HG03139 (cell line): ENCODE data around the gene VIPAS39.

Source experiments
- ATAC-seq: cut with Tn5 transposase; IDR thresholded peaks from one replicate; pipeline ENCODE4 v1.9.1; 2021; ENCODE audit not compliant: unreplicated experiment

Gene VIPAS39

GRCh38 chr14:77457522-77458248 is at the start of gene VIPAS39, which contains the start of gene AHSA1:
Gene VIPAS39, minus strand, starts transcription at chr14:77457601. Its CDS starts 3,499 bp downstream, at chr14:77454102.
Gene AHSA1, plus strand, starts transcription at chr14:77458093. Its CDS starts 97 bp downstream, at chr14:77458190.
- ATAC-seq: peak; percentile 88

GRCh38 chr14:77505031-77505430 is 47.6 kb upstream of the VIPAS39 start:
- no peak for ATAC-seq

GRCh38 chr14:77503138-77503537 is 45.7 kb upstream of the VIPAS39 start:
- ATAC-seq: no peak

GRCh38 chr14:77502109-77502782 is 44.8 kb upstream of the VIPAS39 start:
- no peak for ATAC-seq

- ATAC-seq: peak; percentile 26
Observed at GRCh38 chr14:77498984-77499527, 41.7 kb upstream of the VIPAS39 start.

- peak; percentile 63 for ATAC-seq
Observed at GRCh38 chr14:77498120-77498979, 40.9 kb upstream of the VIPAS39 start, which contains the start of gene ISM2. Gene ISM2, minus strand, starts transcription at chr14:77498816. Its CDS starts 23 bp downstream, at chr14:77498793.

GRCh38 chr14:77495334-77495733 is 37.9 kb upstream of the VIPAS39 start:
- ATAC-seq: no peak

- ATAC-seq: no peak
Observed at GRCh38 chr14:77491056-77491455, 33.7 kb upstream of the VIPAS39 start.

- ATAC-seq: no peak
Observed at GRCh38 chr14:77490347-77490986, 33.1 kb upstream of the VIPAS39 start.

GRCh38 chr14:77489041-77489440 is 31.6 kb upstream of the VIPAS39 start:
- ATAC-seq: no peak

- ATAC-seq: no peak
Observed at GRCh38 chr14:77488558-77488957, 31.2 kb upstream of the VIPAS39 start.

GRCh38 chr14:77485901-77486678 is 28.7 kb upstream of the VIPAS39 start:
- ATAC-seq: no peak

GRCh38 chr14:77485256-77485655 is 27.9 kb upstream of the VIPAS39 start:
- ATAC-seq: no peak

GRCh38 chr14:77482422-77482821 is 25.0 kb upstream of the VIPAS39 start:
- no peak for ATAC-seq

GRCh38 chr14:77478796-77479195 is 21.4 kb upstream of the VIPAS39 start:
- ATAC-seq: peak; percentile 79

GRCh38 chr14:77478029-77478428 is 20.6 kb upstream of the VIPAS39 start:
- ATAC-seq: no peak

GRCh38 chr14:77475432-77476115 is 18.2 kb upstream of the VIPAS39 start:
- no peak for ATAC-seq

- no peak for ATAC-seq
Observed at GRCh38 chr14:77474479-77475177, 17.2 kb upstream of the VIPAS39 start.

GRCh38 chr14:77473921-77474320 is 16.5 kb upstream of the VIPAS39 start:
- ATAC-seq: no peak
